Measurements from ENCODE around the gene CAMTA1. TPM values are rescaled to one million over a fixed set of nuclear protein-coding genes. Genes with fewer than 3 reads are reported as not detected.

Gene CAMTA1
- total RNA-seq, 1 experiment from 2014 or later: 50.3 TPM

DNA sequence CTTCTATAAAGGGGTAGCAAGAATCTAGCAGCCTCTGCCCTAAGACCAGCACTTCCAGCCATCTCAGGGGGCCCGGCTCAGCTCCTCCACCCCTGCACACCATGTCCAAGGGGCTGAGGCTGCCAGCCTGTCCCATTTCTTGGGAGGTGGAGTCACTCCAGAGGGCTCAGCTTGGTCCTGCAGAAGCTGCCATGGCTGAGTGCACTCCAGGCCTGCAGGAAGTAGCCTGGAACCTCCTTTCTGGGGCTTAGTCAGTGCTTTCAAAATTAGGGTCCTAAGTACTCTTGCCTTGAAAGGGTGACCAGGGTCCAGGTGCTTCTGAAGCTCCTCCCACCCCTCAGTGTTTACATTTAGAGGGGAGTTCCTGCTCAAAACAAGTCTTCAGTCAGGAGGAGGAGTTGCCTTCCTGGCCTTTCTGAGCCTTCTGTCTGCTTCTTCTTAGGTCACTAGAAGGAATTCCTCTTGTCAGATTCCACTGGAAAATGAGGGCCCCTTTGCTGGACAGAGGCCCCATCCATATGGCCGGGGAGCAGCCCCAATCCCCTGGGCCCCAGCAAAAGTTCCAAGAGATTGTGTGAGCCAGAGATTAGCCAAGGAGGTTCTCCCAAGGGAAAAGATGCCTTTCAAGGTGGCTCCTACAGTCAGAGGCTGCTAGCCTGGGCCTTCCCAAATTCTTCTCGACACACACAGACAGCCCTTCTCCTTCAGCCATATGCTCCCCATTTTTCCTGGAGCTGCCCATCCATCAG is 857.7 kb downstream of the CAMTA1 start:
- DNase-seq: no peak
- Mint-ChIP-seq H3K27ac (ENCODE audit: unreplicated experiment) (no peak overlapping the region), H3K4me3 (ENCODE audit: low read depth, unreplicated experiment) (no peak overlapping the region), H3K27me3 (ENCODE audit: unreplicated experiment) (peaks cover 29% of the 10 kb centered on the region), H3K9me3 (ENCODE audit: low read depth, unreplicated experiment) (no peaks in the 10 kb centered on the region), H3K4me1 (ENCODE audit: low read depth, unreplicated experiment) (no peaks in the 10 kb centered on the region), H3K36me3 (ENCODE audit: insufficient read depth, unreplicated experiment) (peaks cover 6% of the 10 kb centered on the region)
- intact Hi-C loops (cut with micrococcal nuclease; ENCODE audit: unreplicated experiment): no loop called here
- BruUV-seq (replicated peaks): no TSS peak
- TF ChIP-seq, protein P1, sequence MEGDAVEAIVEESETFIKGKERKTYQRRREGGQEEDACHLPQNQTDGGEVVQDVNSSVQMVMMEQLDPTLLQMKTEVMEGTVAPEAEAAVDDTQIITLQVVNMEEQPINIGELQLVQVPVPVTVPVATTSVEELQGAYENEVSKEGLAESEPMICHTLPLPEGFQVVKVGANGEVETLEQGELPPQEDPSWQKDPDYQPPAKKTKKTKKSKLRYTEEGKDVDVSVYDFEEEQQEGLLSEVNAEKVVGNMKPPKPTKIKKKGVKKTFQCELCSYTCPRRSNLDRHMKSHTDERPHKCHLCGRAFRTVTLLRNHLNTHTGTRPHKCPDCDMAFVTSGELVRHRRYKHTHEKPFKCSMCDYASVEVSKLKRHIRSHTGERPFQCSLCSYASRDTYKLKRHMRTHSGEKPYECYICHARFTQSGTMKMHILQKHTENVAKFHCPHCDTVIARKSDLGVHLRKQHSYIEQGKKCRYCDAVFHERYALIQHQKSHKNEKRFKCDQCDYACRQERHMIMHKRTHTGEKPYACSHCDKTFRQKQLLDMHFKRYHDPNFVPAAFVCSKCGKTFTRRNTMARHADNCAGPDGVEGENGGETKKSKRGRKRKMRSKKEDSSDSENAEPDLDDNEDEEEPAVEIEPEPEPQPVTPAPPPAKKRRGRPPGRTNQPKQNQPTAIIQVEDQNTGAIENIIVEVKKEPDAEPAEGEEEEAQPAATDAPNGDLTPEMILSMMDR (IDR thresholded peaks at IDR 0.05; ENCODE audit: unreplicated experiment): no peak
- CTCF ChIA-PET: no interaction called here

DNA sequence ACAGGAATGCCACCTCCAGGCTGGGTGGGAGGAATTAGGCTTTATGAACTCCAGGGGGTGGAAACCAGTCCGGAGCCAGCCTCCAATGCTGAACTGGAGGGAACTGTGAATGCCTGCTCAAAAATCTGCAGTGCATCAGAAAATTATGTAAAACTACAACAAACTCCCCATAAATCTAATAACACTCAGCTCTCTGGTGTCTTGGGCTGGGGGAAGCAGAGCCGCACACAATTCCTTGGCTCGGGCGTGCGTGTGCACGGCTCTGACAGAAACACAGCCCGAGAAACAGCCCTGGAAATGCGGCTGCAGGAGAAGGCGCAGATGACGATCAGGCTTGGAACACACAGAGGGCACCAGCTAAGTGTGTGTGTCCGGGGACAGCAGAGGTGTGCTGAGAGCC is 858.3 kb downstream of the CAMTA1 start:
- BruUV-seq (replicated peaks): no TSS peak
- TF ChIP-seq, protein P1 (IDR thresholded peaks at IDR 0.05; ENCODE audit: unreplicated experiment): no peak
- no peak overlapping the region for H3K27ac Mint-ChIP-seq (ENCODE audit: unreplicated experiment)
- no peak overlapping the region for H3K4me3 Mint-ChIP-seq (ENCODE audit: low read depth, unreplicated experiment)
- intact Hi-C loops (cut with micrococcal nuclease; ENCODE audit: unreplicated experiment): no loop called here
- H3K27me3 Mint-ChIP-seq (ENCODE audit: unreplicated experiment): peaks cover 35% of the 10 kb centered on the region
- H3K9me3 Mint-ChIP-seq (ENCODE audit: low read depth, unreplicated experiment): no peaks in the 10 kb centered on the region
- CTCF ChIA-PET: no interaction called here
- DNase-seq: no peak
- H3K4me1 Mint-ChIP-seq (ENCODE audit: low read depth, unreplicated experiment): no peaks in the 10 kb centered on the region
- H3K36me3 Mint-ChIP-seq (ENCODE audit: insufficient read depth, unreplicated experiment): peaks cover 6% of the 10 kb centered on the region

DNA sequence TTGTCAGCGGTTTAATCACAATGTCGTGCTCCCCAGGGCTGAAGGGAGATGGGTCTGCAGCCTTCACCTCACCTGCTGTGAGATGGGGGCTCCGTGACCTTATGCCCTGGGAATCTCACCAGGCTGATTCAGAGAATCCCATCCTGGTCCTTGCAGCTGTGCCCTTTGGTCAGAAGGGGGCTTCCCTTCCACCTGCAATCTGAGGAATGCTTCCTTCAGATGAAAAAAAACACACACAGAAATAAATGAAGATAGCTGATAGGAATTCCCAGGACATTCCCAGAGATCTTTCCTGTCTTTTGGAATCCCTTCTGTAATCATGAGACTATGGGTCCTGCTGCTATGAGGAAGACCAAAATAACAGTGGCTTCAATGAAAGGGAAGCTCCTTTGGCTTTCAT is 858.8 kb downstream of the CAMTA1 start:
- peaks cover 36% of the 10 kb centered on the region for H3K27me3 Mint-ChIP-seq (ENCODE audit: unreplicated experiment)
- CTCF ChIA-PET: no interaction called here
- no peaks in the 10 kb centered on the region for H3K4me1 Mint-ChIP-seq (ENCODE audit: low read depth, unreplicated experiment)
- DNase-seq: no peak
- TF ChIP-seq, protein P1 (IDR thresholded peaks at IDR 0.05; ENCODE audit: unreplicated experiment): no peak
- intact Hi-C loops (cut with micrococcal nuclease; ENCODE audit: unreplicated experiment): no loop called here
- H3K36me3 Mint-ChIP-seq (ENCODE audit: insufficient read depth, unreplicated experiment): peaks cover 6% of the 10 kb centered on the region
- H3K4me3 Mint-ChIP-seq (ENCODE audit: low read depth, unreplicated experiment): no peak overlapping the region
- no peaks in the 10 kb centered on the region for H3K9me3 Mint-ChIP-seq (ENCODE audit: low read depth, unreplicated experiment)
- H3K27ac Mint-ChIP-seq (ENCODE audit: unreplicated experiment): no peak overlapping the region
- no TSS peak for BruUV-seq (replicated peaks)

DNA sequence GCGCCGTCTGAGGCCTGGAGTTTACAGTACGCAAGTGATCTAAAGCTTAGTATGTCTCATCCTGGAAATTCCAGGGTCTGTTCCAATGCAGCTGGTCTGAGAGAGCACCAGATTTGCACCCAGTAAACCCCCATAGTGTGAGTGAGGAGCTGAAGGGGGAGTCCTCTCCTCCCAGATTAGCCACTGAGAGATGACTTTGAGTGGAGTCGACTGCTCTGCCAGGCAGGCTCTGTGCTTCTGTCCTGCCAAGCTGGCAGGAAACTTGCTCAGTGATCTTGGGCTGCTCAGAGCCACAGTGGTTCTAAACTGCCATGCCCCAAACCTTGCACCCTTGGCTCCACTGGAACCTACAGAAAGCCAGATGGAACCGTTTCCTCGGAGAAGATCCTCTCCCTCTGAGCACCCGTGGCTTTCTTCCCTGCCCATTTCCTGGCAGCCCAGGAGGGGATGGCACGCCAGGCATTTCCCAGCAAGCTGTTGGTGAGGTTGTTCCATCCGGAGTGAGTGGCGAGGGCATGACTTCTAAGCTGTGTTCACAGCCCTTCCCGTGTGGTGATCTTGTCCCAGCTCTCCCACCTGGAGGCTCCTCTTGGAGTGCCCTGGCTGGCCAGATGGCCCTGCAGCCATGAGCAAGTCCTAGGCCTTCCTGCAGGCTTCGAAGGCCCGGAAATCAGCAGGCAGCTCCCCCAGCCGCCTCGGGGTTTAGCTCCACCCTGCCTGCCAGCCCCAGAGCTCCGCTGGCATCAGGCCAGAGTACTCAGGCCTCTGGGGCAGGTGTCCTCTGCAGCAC is 859.9 kb downstream of the CAMTA1 start:
- Mint-ChIP-seq H3K4me3 (ENCODE audit: low read depth, unreplicated experiment) (no peak overlapping the region), H3K27ac (ENCODE audit: unreplicated experiment) (no peak overlapping the region), H3K4me1 (ENCODE audit: low read depth, unreplicated experiment) (no peaks in the 10 kb centered on the region), H3K27me3 (ENCODE audit: unreplicated experiment) (peaks cover 31% of the 10 kb centered on the region), H3K9me3 (ENCODE audit: low read depth, unreplicated experiment) (no peaks in the 10 kb centered on the region), H3K36me3 (ENCODE audit: insufficient read depth, unreplicated experiment) (peaks cover 6% of the 10 kb centered on the region)
- BruUV-seq (replicated peaks): no TSS peak
- intact Hi-C loops (cut with micrococcal nuclease; ENCODE audit: unreplicated experiment): loop anchor here (5.0 kb wide), 2 partner anchors 423 to 603 kb away; no protein-coding TSS in a partner anchor
- peak; percentile 53 for DNase-seq
- CTCF ChIA-PET: interaction anchor here (1.0 to 1.2 kb wide), 2 partner anchors 191 to 603 kb away, joined by 4 to 5 read pairs; no protein-coding TSS in a partner anchor
- TF ChIP-seq, protein P1 (IDR thresholded peaks at IDR 0.05; ENCODE audit: unreplicated experiment): no peak
